ENCODE measurements around the gene TSPEAR.

Gene TSPEAR

GRCh38 chr21:44684483-44684882 is 26.9 kb downstream of the TSPEAR start:
- TF ChIP-seq CTCF (conservative IDR thresholded peaks at IDR 0.05), result no peak

GRCh38 chr21:44684077-44684476 is 27.3 kb downstream of the TSPEAR start:
- no peak for TF ChIP-seq CTCF (conservative IDR thresholded peaks at IDR 0.05)
- no peak overlapping the region for H3K27ac ChIP-seq

More at GRCh38 chr21:44684483-44684882, 26.9 kb downstream of the TSPEAR start:
- no peak overlapping the region for H3K27ac ChIP-seq

- H3K27ac ChIP-seq, result no peak overlapping the region
- TF ChIP-seq CTCF (conservative IDR thresholded peaks at IDR 0.05), result no peak
Observed at GRCh38 chr21:44682580-44683151, 28.7 kb downstream of the TSPEAR start.

- TF ChIP-seq CTCF (conservative IDR thresholded peaks at IDR 0.05), result no peak
- H3K27ac ChIP-seq, result no peak within 1 kb of the TSS
Observed at GRCh38 chr21:44681861-44682579, 29.4 kb downstream of the TSPEAR start, which contains the start of gene KRTAP12-1. KRTAP12-1 (minus strand) TSS chr21:44682163; CDS start chr21:44682123, 40 bp downstream.

GRCh38 chr21:44681152-44681551 is 30.2 kb downstream of the TSPEAR start:
- no peak for TF ChIP-seq CTCF (conservative IDR thresholded peaks at IDR 0.05)
- no peak overlapping the region for H3K27ac ChIP-seq

- H3K27ac ChIP-seq, result no peak overlapping the region
- TF ChIP-seq CTCF (conservative IDR thresholded peaks at IDR 0.05), result no peak
Observed at GRCh38 chr21:44677881-44678280, 33.5 kb downstream of the TSPEAR start.

- H3K27ac ChIP-seq, result no peak overlapping the region
- TF ChIP-seq CTCF (conservative IDR thresholded peaks at IDR 0.05), result no peak
Observed at GRCh38 chr21:44671911-44672310, 39.5 kb downstream of the TSPEAR start.
